Posterior cingulate gyrus (tissue), 11 donors: ENCODE measurements around the gene PTPRG.

Experiments
- DNase-seq, 10 donors: peaks; one replicate each; pipeline versions ENCODE4 v3.0.0 to v3.0.0-alpha.2; 2020 to 2021; ENCODE audit warnings: mixed read lengths in 3 of 10
- intact Hi-C: fragments of 100-400 bp; cut with DNase I; formaldehyde crosslinking; loops from one replicate; pipeline ENCODE4 v1.15.1; 2023

The PTPRG gene

DNA sequence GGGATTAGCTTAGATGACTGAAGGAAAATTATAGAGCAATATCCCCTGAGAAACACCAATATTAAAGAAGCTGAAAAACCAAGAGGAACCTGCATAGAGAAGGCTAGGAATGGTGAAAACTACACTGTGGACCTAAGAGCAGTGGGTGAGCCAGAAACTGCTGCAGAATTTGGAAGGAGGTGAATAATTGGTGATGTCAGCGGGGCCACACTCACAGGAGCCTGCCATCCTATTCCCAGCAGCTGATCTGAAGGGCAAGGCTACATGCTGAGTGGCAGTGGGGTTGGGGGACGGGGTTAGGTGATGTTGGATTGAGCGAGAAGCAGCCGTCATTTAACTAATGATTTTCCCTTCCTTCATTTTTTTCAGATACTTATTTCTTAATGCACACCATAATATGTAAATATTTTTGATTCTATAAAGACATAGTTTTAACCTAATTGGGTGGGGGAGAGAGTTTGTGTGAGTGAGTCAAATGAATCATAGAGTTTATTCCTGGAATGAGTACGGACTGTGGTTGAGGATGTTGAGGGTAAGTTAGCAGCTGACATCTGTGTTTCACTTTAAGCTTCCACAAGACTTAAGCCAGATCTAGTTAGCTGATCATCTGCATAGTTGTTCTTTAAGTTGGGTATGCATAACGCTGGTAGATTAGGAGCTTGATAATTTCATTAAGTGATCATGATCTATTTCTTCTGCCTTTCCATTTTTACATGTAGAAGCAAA, 222.8 kb downstream of the PTPRG start:
- intact Hi-C loops = no loop called here
- DNase-seq = no peak

DNA sequence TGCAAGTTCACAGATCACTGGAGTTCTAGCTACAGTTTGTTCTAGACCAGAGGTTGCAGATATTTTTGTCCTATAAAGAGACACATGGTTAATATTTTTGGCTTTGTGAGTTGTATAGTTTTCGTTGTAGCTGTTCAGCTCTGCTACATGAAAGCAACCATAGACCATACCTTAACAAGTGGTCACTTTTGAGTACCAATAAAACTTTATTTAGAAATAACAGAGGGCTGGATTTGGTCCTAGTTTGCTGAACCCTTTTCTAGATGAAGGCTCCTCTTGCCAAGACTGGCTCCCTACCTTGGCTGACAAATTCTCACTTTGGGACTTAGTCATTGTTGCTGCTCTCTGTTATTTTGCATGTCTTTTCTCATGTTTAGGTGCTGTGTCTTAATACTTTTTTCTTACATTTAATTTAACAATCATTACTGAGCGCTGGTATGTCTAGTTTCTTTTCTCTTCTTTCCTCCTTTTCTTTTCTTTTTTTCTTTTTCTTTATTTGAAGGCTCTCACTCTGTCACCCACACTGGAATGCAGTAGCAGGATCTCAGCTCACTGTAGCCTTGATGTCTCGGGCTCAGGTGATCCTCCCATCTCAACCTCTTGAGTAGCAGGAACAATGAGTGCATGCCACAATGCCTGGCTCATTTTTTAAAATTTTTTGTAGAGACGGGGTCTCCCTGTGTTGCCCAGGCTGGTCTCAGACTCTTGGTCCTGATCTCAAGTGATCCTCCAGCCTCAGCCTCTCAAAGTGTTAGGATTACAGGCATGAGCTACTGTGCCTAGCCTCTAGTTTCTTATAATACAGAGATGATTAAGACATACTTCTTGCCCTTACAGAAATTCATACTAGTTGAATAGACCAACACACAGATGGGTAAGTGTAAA, 227.5 kb downstream of the PTPRG start:
- DNase-seq = no peak
- intact Hi-C loops = no loop called here

DNA sequence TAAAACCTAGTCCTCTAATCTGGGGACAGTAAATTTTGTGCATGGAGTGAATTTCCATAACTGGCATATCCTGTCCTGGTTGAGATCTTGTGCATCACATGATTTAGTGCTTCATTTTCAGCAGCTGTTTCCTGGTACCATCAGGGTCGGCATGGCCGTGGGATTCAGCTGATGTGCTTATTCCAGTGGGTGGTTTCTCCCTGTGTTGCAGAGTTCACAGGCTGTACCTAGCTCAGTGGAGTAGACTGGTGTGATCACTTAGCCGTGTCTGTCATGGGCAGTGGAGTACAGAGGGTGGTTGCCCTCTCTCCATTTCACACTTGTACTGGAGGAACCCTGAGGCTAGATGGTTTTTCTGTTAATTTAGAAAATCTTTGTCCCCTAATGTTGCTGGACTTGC, 228.5 kb downstream of the PTPRG start:
- intact Hi-C loops = no loop called here
- DNase-seq = no peak

DNA sequence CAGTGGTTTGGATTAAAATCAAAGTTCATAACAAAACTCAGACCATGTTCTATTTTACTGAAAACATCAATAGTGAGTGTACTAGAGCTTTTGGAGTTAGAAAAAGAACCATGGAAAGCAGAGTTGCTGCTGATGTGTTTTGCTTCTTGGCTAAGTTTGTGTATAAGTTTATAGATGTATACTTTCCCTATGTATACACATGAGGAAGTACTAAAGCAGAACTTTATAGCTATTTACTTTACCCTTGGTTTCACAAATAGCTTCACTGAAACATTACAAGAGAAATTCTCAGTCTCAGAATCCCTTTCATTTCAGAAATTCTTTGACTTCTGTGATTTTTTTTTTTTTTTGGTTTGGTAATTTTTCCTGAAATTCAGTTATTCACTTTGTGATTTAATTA, 229.0 kb downstream of the PTPRG start:
- DNase-seq = no peak
- intact Hi-C loops = no loop called here

DNA sequence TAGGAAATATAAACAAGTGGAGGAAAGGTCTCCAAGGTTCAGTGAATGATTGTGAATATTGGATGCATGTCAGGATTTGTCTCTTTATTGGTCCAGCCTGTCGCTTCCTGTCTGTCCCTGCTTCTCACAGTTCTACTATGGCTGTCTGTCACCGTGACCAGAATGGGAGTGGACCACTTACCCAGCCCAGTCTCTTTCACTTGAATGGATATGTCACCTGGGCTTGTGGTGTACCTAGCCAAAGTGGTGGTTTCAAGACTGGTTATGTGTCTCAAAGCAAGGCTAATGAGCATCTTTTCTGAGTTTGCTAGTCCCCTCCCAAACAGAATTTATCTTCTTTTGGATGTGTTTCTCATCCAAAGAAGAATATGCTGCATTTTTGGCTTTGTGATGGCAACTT, 231.7 kb downstream of the PTPRG start:
- intact Hi-C loops = no loop called here
- DNase-seq = no peak

DNA sequence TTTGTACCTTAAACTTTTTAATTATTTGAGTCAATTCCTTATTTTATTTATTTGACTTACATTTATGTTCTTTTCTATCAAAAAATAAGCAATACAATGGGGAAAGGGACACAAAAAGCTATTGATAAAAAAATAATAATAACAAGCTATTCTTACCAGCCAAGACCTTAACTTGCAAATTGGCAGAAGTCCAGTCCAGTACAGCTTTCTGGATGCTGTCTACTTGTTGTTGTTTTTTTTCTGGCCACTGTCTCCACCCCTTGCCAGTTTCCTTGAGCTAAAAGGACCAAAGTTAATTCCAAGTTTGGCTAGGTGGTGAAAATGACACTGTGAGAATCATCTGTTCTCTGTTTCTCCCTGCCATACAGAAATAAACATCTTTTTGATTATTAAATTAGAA, 232.2 kb downstream of the PTPRG start:
- no peak for DNase-seq
- intact Hi-C loops = no loop called here

DNA sequence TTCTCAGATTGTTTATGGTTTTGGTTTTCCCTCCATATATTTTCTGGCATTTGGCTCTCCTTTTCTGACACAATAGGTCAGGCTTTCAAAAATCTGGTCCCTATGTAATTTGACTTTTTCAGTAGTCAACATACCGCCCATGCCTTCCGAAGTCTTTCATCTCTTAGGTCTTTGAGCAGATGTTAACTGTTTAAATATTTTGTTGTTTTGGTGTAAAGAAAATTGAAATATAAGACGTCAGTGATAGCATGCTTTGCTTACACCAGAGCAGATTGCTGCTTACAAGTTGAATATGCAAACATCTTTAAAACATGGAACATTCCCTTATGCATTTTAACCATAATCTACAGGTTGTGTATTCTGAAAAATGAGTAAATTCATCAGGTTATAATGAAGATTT, 233.0 kb downstream of the PTPRG start:
- no peak for DNase-seq
- intact Hi-C loops = no loop called here

DNA sequence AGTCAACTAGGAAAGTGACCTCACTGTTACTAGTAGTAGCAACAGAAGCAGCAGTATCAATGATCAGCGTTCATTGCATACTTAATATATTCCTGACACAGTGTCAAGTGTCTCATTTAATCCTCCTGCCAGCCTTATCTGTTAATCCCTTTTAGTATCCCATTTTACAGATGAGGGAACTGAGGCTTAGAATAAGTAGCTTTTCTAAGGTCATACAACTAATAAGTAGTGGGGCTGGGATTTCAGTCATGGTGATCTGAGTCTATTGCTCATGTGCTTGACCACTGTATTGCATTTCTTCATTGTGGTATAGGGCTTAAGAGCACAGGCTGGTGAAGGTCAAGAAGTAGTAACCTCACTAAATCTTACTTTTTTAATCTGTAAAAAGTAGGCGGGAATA, 233.6 kb downstream of the PTPRG start:
- DNase-seq = no peak
- intact Hi-C loops = no loop called here

DNA sequence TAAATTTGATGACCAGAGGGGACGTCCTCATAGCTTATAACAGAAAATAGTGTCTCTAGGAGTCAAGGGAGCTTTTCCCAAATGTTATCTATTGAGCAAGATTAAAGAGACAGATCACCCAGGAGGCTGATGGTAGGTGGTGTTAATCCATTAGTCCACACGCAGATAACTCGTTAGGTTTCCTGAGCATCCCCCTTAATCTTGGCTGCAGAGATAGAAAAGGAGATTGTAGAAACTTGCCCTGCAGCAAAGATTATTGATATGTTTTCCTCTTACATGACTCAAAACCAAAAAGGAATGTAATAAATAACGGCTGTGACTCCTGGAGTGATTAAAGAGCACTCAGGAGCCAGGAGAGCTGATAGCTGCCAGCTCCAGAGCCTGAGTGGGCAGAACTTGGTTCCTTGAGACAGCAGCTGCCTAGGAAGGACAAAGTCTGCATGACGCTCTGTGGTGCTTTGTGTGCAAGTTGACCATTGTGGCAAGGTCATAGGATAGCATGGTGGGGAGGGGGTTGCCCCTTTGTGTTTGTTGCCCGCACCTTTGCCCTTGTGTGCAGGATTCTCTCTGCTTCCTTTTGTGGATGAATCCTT, 234.8 kb downstream of the PTPRG start:
- intact Hi-C loops = no loop called here
- no peak for DNase-seq

DNA sequence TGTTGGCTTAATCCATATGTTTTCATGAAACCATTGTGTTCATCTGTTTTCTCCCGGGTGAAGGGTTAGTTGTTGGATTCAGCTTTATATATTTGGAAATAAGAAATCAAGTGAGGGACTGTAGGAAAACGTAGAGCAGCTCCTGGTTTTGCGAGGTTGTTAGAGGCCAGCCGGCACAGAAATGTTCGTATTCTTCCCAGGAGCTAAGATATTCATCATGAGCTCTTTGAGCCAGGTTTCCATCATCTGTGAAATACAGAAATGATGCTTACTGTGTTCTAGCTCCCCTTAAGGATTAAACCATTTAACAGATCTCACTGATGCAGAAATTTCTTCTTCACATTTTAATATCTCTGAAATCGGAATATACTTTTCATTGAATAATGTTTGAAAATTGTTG, 235.5 kb downstream of the PTPRG start:
- no peak for DNase-seq
- intact Hi-C loops = no loop called here

DNA sequence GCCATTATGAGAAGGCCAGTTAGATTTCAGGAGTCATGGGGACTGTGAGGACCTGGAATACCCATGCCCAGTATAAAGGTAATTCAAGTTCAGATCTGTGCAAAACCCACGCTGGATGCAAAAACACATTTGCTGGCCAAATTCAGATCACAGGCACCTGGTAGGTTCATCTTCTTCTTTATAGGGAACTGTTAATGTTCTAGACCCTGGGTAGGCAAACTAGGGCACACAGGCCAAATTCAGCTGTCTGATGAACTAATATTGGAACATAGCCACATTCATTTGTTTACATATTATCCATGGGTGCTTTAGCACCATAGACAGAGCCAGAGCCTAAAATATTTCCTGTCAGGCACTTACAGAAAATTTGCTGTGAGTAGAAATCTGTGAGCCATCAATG, 241.4 kb downstream of the PTPRG start:
- intact Hi-C loops = no loop called here
- DNase-seq = no peak

DNA sequence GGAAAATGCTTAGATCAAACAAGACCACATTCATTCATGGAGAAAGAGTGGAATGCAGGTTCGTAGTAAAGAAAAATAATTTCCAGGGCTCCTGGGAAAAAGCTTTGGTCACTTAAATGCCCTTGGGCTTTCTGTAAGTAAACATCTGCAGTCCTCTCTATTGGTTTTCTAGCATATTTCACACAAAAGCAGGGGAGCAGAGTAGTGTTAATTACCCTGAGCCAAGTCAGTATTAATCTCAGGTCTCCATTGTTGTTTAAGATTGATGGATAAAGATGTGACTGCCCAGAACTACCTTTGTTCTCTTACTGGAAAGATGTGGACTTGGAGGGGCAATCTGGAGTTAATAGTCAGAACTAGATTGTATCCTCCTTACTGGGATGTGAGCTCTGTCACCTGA, 242.6 kb downstream of the PTPRG start:
- DNase-seq = no peak
- intact Hi-C loops = no loop called here

DNA sequence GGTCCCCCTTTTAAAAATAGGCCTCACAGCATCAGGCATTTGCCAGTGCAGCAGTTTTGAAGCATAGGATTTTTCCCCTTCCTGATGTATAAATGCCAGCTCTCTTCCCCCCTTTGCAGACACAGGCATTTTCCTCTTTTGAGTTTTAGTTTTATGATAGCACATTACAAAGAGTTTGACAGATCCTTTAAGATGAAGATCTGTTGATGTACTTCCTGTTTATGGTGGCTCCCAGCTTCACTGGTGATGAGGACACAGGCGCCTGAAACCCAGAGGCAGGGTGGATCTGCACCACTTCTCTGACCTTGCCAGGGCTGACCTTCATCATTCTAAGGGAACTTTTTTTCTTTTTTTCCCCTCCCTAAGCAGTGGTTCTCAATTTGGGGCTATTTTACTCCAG, 243.4 kb downstream of the PTPRG start:
- no peak for DNase-seq
- intact Hi-C loops = no loop called here

DNA sequence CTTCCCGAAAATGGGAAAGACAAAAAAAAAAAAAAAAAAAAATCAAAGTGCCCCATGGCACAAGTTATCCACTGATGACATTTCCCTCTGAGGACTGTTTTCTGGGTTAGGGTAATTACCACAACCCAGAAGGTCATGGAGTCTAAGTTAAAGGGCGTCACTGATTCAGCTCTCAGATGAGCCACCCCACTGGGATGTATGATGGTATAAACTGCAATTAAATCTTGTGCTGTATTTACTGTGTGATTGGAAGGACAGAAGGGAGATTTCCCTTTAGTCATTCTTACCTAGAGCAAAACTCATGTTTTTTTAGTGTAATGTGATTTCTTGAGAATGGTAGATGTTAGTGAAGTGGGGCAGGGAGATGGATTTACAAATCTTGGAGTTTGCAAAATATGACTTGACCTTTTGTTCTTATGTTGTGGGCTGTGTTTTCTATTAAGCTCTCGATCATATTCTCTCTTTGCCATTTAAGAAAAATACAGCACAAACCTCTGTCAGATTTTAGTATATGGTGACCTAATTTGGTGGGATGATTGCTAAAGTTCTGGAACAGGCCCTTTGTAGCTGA, 244.2 kb downstream of the PTPRG start:
- intact Hi-C loops = no loop called here
- DNase-seq = no peak

DNA sequence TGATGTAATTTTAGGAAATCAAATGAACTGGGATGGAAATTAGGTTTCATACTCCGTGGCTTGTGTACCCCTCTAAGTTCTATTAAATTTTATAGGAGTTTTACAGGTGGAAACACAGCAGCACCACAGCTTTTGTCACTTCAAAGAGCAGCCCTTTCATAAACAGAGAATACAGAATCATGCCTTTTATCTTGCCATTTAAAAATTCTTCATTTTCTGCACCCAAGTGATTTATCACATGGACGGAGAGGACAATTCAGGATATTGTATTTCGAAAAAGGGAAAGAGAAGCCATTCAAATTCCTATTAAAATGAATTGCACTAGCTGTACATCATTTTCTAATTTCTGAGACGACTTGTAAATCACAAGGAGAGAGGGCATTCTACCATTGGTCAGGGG, 245.4 kb downstream of the PTPRG start:
- DNase-seq = no peak
- intact Hi-C loops = no loop called here

DNA sequence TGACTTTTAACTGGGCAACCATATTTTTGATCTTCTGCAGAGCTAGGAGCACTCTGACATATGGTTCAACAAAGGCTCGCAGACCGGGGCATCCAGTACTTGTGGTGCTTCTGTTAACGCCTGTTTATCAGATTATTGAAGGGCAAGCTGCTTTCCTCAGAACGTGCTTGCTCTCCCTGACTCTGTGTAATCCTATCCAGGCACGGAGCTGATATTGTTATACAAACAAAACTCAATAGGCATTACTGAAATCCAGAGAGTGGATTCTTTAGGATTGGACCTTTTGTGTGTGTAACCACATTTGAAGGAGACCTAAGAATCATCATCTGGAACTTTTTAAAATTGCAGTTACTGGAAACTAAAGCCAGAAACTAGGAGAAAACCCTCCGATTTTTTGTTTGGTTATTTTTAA, 246.5 kb downstream of the PTPRG start:
- no peak for DNase-seq
- intact Hi-C loops = no loop called here

DNA sequence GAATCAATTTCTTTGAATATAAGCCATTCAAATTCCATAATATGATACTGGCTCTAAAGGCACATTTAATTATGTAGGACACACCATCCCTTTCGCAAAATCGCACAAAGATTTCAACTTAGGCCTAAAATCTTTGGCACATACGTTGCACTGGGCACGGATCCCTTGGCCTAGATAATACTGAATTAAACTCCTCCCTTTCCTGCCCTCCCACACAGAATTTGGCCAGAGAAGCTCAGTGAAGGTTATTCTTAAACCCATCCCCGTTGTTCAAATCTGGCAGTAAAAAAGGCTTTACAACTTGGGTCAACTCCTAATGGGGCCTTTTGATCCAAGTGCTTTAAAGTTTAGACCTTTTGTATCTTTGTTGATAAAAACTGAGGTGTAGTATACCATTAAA, 247.2 kb downstream of the PTPRG start:
- intact Hi-C loops = no loop called here
- DNase-seq = no peak

DNA sequence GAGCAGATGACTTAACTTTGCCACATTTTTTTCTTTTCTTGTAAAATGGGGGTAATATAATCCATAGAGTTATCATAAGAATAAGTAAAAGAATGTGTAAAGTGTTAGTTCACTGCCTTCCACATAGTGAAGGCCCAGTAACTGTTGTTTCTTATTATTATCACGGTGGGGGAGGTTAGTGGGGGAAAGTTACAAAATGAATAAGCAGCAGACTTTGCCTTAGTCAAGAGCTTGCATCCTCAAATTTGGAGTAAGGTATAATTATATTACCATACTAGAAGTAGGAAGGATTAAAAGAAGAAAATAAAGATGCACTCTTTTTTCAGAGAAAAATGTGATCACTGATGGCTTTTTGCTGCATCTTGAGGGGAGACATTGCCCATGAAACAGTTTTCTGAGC, 247.6 kb downstream of the PTPRG start:
- no peak for DNase-seq
- intact Hi-C loops = no loop called here

DNA sequence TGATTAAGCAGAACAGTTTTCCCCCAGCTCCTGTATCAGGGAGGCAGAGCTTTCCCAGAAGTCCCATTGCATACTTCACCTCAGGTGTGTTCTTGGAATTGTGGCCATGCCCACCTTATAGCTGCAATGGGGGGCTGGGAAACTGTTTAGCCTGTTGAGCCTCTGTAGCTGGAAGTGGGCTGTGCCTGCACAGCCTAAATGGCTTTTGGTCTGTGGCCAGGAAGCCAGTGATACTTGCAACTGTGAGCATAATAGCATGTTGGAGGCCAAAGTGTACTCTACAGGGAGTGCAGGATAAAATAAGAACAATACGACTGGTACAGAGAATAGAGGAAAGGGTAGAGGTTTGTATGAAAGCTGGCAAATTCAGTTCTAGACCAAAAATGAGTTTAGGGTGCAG, 248.5 kb downstream of the PTPRG start:
- intact Hi-C loops = no loop called here
- no peak for DNase-seq

DNA sequence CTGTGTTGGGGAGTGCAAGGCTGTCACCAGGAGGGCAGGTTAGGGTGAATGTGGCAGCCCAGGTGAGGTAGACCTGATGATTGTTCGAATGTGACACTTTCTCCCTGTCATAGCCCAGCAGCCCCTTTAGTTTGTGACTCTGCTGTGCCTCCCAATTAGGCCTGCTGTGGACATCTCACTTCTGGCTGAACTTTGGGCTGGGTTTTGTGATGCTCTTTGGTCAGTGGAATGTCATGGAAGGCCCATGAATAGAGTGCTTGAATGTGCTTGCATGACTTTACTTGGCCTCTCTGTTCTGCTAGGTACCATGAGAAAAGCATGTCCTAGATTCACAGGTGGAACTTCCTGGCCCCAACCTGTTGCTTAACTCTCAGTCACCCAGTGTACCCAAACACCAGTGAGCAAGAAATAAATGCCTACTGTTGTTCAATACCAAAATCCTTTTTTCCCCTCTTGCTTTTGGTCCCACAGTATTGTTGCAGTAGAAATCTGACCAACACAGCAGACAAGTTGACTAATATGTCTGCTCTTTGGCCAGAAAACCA, 249.7 kb downstream of the PTPRG start:
- intact Hi-C loops = no loop called here
- no peak for DNase-seq

DNA sequence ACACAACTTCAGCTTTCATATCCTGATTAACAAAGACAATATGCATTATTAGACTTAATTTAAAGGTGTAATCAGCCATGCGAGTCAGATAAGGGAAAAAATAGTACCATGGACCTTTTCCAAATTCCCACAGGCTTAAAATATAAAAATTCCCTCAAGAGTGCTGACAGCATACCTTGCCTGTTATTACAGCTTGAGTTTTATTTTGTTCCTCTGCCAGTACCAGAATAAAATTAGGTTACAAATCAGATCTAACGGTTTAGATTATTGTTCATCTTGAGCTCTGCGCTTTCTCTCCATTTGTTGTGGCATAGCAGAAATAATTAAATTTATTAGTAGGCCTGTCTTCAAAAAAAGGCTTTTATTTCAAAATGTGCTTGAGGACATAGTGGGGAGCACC, 250.3 kb downstream of the PTPRG start:
- no peak for DNase-seq
- intact Hi-C loops = no loop called here
